WTC11 (cell line): ENCODE results near the gene MAP3K10. TPM values are rescaled to one million over a fixed set of nuclear protein-coding genes. Genes with fewer than 3 reads are reported as not detected.

Source experiments
- ATAC-seq: fragments of 200-7000 bp; cut with Tn5 transposase; 2 replicates; pipeline ENCODE4 v1.10.0; 2021; ENCODE audit warnings: mild to moderate bottlenecking, moderate library complexity
- CTCF ChIA-PET: fragments of 300-600 bp; sonication (Branson Sonifier 250); formaldehyde crosslinking; loops from one replicate; lab custom pipeline; 2021; ENCODE audit warnings: antibody characterized with exemption; lab: Charles Lee
- POLR2A ChIA-PET: fragments of 350-600 bp; sonication (Branson Sonifier 250); formaldehyde crosslinking; loops from one replicate; lab custom pipeline; 2021; ENCODE audit warnings: antibody characterized with exemption; lab: Charles Lee
- DNase-seq: peaks from one replicate; pipeline ENCODE4 v3.0.0; 2021; ENCODE audit warnings: low spot score
- H3K27ac Mint-ChIP-seq: 2 replicates; pipeline ENCODE4 v1.8.0; 2021; ENCODE audit warnings: mixed read lengths
- H3K27me3 Mint-ChIP-seq: 2 replicates; pipeline ENCODE4 v1.8.0; 2021; ENCODE audit warnings: low read depth, mild to moderate bottlenecking, moderate library complexity, mixed read lengths
- H3K36me3 Mint-ChIP-seq: 2 replicates; pipeline ENCODE4 v1.8.0; 2021; ENCODE audit warnings: mixed read lengths
- H3K4me1 Mint-ChIP-seq: 2 replicates; pipeline ENCODE4 v1.8.0; 2022; ENCODE audit warnings: mixed read lengths
- H3K4me3 Mint-ChIP-seq: 2 replicates; pipeline ENCODE4 v1.8.0; 2021; ENCODE audit warnings: mild to moderate bottlenecking, moderate library complexity, mixed read lengths
- H3K9me3 Mint-ChIP-seq: 2 replicates; pipeline ENCODE4 v1.8.0; 2021; ENCODE audit warnings: mixed read lengths
- AFF4 ChIP-seq: sonication (generic); formaldehyde crosslinking; IDR thresholded peaks from 2 replicates; pipeline ENCODE4 v1.8.1; 2023; ENCODE audit warnings: mild to moderate bottlenecking, missing genetic modification reagents, borderline replicate concordance
- ATF3 ChIP-seq: sonication (generic); formaldehyde crosslinking; conservative IDR thresholded peaks from 2 replicates; pipeline ENCODE4 v1.8.1; 2022; ENCODE audit warnings: mild to moderate bottlenecking, missing genetic modification reagents
- CBFB ChIP-seq: sonication (generic); formaldehyde crosslinking; IDR thresholded peaks from 2 replicates; pipeline ENCODE4 v1.8.1; 2022; ENCODE audit warnings: mild to moderate bottlenecking, low read depth, missing genetic modification reagents
- CTCF ChIP-seq: fragments of 200-600 bp; IDR thresholded peaks from 2 replicates; pipeline ENCODE4 v1.8.0; 2022; ENCODE audit warnings: antibody characterized with exemption
- GTF2I ChIP-seq: fragments of 250-450 bp; sonication (Bioruptor Pico); conservative IDR thresholded peaks from 2 replicates; pipeline ENCODE4 v1.4.0; 2021; ENCODE audit warnings: mild to moderate bottlenecking
- SMAD3 ChIP-seq: sonication (generic); formaldehyde crosslinking; IDR thresholded peaks from 2 replicates; pipeline ENCODE4 v1.8.0; 2022; ENCODE audit warnings: missing genetic modification reagents, mild to moderate bottlenecking, borderline replicate concordance
- TEAD1 ChIP-seq: sonication (generic); formaldehyde crosslinking; IDR thresholded peaks from 2 replicates; pipeline ENCODE4 v1.8.0; 2022; ENCODE audit warnings: mild to moderate bottlenecking, missing genetic modification reagents
- ZMAT4 ChIP-seq: fragments of 250-450 bp; sonication (Bioruptor Pico); IDR thresholded peaks from 2 replicates; pipeline ENCODE4 v1.9.0; 2021; ENCODE audit warnings: mild to moderate bottlenecking
- total RNA-seq: library from RNA; stranded (reverse); gene quantifications from 3 replicates; pipeline ENCODE4 v1.2.3, GENCODE V29; 2021

MAP3K10 gene
- total RNA-seq, 1 experiment from 2014 or later, result 23.5 TPM

- TF ChIP-seq CBFB (CRISPR knock-in tag), result no peak
- TF ChIP-seq ATF3 (CRISPR knock-in tag), result no peak
- no peak for TF ChIP-seq TEAD1 (CRISPR knock-in tag)
- TF ChIP-seq GTF2I (CRISPR knock-in tag), result no peak
- TF ChIP-seq SMAD3 (CRISPR knock-in tag), result no peak
- TF ChIP-seq, all 79 proteins: peak for 0
Observed at GRCh38 chr19:40234429-40235237, 43.4 kb downstream of the MAP3K10 start (continued).

GRCh38 chr19:40235238-40236025, 44.2 kb downstream of the MAP3K10 start:
- H3K9me3 Mint-ChIP-seq, result no peaks in the 10 kb centered on the region
- H3K4me1 Mint-ChIP-seq, result peaks cover 21% of the 10 kb centered on the region
- H3K27ac Mint-ChIP-seq, result no peak overlapping the region
- CTCF ChIA-PET, result interaction anchor here (0.7 to 1.8 kb wide), 9 partner anchors 9 to 96 kb away, joined by 3 to 6 read pairs (median 4); partner anchors contain the start of genes CCNP and TTC9B
- peak; percentile 61 for ATAC-seq
- peak; percentile 56 for DNase-seq
- no peak overlapping the region for H3K4me3 Mint-ChIP-seq
- TF ChIP-seq CTCF, result peak; percentile 32; the same call in 1 of the 2 replicates
- no peak for TF ChIP-seq AFF4
- POLR2A ChIA-PET, result no interaction called here
- no peaks in the 10 kb centered on the region for H3K27me3 Mint-ChIP-seq
- H3K36me3 Mint-ChIP-seq, result peaks cover 22% of the 10 kb centered on the region; the same call in 1 of the 2 replicates

GRCh38 chr19:40236026-40236355, 44.8 kb downstream of the MAP3K10 start:
- ChIA-PET POLR2A (no interaction called here), CTCF (interaction anchor here (0.7 to 1.8 kb wide), 6 partner anchors 9 to 96 kb away, joined by 3 to 5 read pairs (median 4); partner anchors contain the start of gene CCNP)
- Mint-ChIP-seq H3K9me3 (no peaks in the 10 kb centered on the region), H3K4me3 (no peak overlapping the region), H3K27me3 (no peaks in the 10 kb centered on the region), H3K36me3 (peaks cover 24% of the 10 kb centered on the region; the same call in 1 of the 2 replicates), H3K4me1 (peaks cover 16% of the 10 kb centered on the region), H3K27ac (no peak overlapping the region)
- ATAC-seq (no peak), DNase-seq (no peak)
- TF ChIP-seq ZMAT4 (no peak), CTCF (0 out of 2 replicates have a peak, but pooled peaks have one; percentile 6)
